Measurements from ENCODE around the gene XXYLT1. TPM values are rescaled to one million over a fixed set of nuclear protein-coding genes. Genes with fewer than 3 reads are reported as not detected.

Gene XXYLT1
- total and polyA plus RNA-seq, 2 donors from 2014 or later, result 5.7 to 10.7 TPM

DNA sequence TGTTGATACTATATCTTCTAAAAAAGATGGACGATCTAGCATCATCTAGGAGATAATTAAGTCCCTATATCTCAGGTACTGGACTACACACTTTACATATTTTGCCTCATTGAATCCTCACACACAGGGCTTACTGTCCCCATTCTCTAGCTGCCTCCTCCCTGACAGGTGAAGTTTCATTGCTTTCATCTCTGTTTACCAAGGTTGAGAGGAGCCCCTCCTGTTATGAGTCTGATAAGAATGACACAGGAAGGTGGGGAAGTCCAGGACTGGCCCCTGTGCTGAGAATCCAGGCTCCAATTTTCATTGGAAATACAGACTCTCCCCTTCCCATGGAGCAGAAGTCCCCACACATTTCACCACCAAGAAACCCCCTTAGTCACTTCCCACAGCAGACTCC, 105.2 kb downstream of the XXYLT1 start:
- H3K9me3 ChIP-seq (ENCODE audit: control insufficient read depth in 2 of 3, insufficient read depth in 1 of 3, low read length in 3 of 3), result no peaks in the 10 kb centered on the region
- H3K9ac ChIP-seq (ENCODE audit: low read length in 3 of 3), result no peak overlapping the region
- H3K27ac ChIP-seq (ENCODE audit: low read depth in 2 of 2, low read length in 2 of 2), result no peak overlapping the region
- DNase-seq (no peak), FAIRE-seq (no peak)
- intact Hi-C loops (cut with DNase I), result no loop called here
- H3K27me3 ChIP-seq (ENCODE audit: control insufficient read depth, insufficient read depth, low read length), result no peaks in the 10 kb centered on the region
- no peaks in the 10 kb centered on the region for H3K36me3 ChIP-seq (ENCODE audit: control insufficient read depth in 2 of 3, insufficient read depth in 3 of 3, low read length in 3 of 3)
- peaks cover 0 to 3% (median 0%) of the 10 kb centered on the region in 3 donors for H3K4me1 ChIP-seq (ENCODE audit: control insufficient read depth in 2 of 3, insufficient read depth in 2 of 3, low read depth in 1 of 3, low read length in 3 of 3)
- no peak overlapping the region for H3K4me3 ChIP-seq (ENCODE audit: low read length in 3 of 3)
- TF ChIP-seq, protein P1, sequence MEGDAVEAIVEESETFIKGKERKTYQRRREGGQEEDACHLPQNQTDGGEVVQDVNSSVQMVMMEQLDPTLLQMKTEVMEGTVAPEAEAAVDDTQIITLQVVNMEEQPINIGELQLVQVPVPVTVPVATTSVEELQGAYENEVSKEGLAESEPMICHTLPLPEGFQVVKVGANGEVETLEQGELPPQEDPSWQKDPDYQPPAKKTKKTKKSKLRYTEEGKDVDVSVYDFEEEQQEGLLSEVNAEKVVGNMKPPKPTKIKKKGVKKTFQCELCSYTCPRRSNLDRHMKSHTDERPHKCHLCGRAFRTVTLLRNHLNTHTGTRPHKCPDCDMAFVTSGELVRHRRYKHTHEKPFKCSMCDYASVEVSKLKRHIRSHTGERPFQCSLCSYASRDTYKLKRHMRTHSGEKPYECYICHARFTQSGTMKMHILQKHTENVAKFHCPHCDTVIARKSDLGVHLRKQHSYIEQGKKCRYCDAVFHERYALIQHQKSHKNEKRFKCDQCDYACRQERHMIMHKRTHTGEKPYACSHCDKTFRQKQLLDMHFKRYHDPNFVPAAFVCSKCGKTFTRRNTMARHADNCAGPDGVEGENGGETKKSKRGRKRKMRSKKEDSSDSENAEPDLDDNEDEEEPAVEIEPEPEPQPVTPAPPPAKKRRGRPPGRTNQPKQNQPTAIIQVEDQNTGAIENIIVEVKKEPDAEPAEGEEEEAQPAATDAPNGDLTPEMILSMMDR (IDR thresholded peaks at IDR 0.05; ENCODE audit: borderline replicate concordance, extremely low read depth, insufficient read depth), result no peak

GRCh38 chr3:195165265-195165609, 105.7 kb downstream of the XXYLT1 start:
- Histone ChIP-seq H3K9ac (ENCODE audit: low read length in 3 of 3) (no peak overlapping the region), H3K4me1 (ENCODE audit: control insufficient read depth in 2 of 3, insufficient read depth in 2 of 3, low read depth in 1 of 3, low read length in 3 of 3) (peaks cover 0 to 3% (median 0%) of the 10 kb centered on the region in 3 donors), H3K4me3 (ENCODE audit: low read length in 3 of 3) (no peak overlapping the region), H3K27me3 (ENCODE audit: control insufficient read depth, insufficient read depth, low read length) (no peaks in the 10 kb centered on the region), H3K27ac (ENCODE audit: low read depth in 2 of 2, low read length in 2 of 2) (no peak overlapping the region), H3K9me3 (ENCODE audit: control insufficient read depth in 2 of 3, insufficient read depth in 1 of 3, low read length in 3 of 3) (no peaks in the 10 kb centered on the region), H3K36me3 (ENCODE audit: control insufficient read depth in 2 of 3, insufficient read depth in 3 of 3, low read length in 3 of 3) (no peaks in the 10 kb centered on the region)
- DNase-seq, result no peak
- TF ChIP-seq, protein P1 (IDR thresholded peaks at IDR 0.05; ENCODE audit: borderline replicate concordance, extremely low read depth, insufficient read depth), result no peak
- intact Hi-C loops (cut with DNase I), result no loop called here
- no peak for FAIRE-seq

DNA sequence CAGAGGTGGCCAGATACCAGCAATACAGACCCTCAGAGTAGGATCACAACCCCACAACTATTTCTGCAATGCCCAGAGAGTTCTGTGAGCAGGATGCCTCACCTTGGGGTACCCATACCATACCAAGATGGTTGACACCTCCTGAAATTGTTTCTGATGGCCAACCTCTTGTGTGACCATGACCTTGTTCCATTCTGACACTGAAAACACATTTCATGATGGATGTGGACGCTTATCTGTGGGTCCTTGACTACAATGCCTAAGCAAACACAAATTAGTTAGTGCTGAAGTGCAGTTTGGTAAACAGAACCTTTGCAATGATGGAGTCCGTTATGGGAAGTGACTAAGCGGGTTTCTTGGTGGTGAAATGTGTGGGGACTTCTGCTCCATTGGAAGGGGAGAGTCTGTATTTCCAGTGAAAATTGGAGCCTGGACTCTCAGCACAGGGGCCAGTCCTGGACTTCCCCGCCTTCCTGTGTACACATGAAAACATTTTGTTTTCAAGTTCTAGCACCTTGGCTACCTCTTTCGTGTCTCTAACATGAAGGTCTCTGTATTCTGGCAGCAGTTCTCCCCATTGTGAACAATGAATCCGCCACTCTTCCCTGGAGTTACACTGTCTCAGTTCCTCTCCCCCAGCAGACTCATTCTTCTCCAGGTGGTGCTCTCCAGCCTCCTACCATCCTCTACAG, 106.2 kb downstream of the XXYLT1 start:
- TF ChIP-seq, protein P1 (IDR thresholded peaks at IDR 0.05; ENCODE audit: borderline replicate concordance, extremely low read depth, insufficient read depth), result no peak
- DNase-seq (no peak), FAIRE-seq (no peak)
- intact Hi-C loops (cut with DNase I), result no loop called here
- Histone ChIP-seq H3K9me3 (ENCODE audit: control insufficient read depth in 2 of 3, insufficient read depth in 1 of 3, low read length in 3 of 3) (no peaks in the 10 kb centered on the region), H3K36me3 (ENCODE audit: control insufficient read depth in 2 of 3, insufficient read depth in 3 of 3, low read length in 3 of 3) (no peaks in the 10 kb centered on the region), H3K27ac (ENCODE audit: low read depth in 2 of 2, low read length in 2 of 2) (no peak overlapping the region), H3K4me3 (ENCODE audit: low read length in 3 of 3) (no peak overlapping the region), H3K9ac (ENCODE audit: low read length in 3 of 3) (no peak overlapping the region), H3K4me1 (ENCODE audit: control insufficient read depth in 2 of 3, insufficient read depth in 2 of 3, low read depth in 1 of 3, low read length in 3 of 3) (peaks cover 0 to 3% (median 2%) of the 10 kb centered on the region in 3 donors), H3K27me3 (ENCODE audit: control insufficient read depth, insufficient read depth, low read length) (no peaks in the 10 kb centered on the region)
